H1 (cell line): Measurements from ENCODE around the gene SMAD7. TPM values are rescaled to one million over a fixed set of nuclear protein-coding genes. Genes with fewer than 3 reads are reported as not detected.

ENCODE experiments used
- CHD7 ChIP-seq: fragments of 300-600 bp; sonication (generic); IDR thresholded peaks from 2 replicates; pipeline ENCODE4 v1.7.1; 2012; ENCODE audit warnings: low read length, moderate library complexity, mild to moderate bottlenecking, inconsistent platforms; ENCODE audit not compliant: insufficient replicate concordance
- POU5F1 ChIP-seq: IDR thresholded peaks from 2 replicates; pipeline ENCODE4 v1.6.1; 2011; ENCODE audit warnings: low read depth, mild to moderate bottlenecking, low read length, moderate library complexity
- RBBP5 ChIP-seq: IDR thresholded peaks from 2 replicates; pipeline ENCODE4 v1.7.1; 2012; ENCODE audit warnings: low read depth, mild to moderate bottlenecking, inconsistent platforms, low read length, moderate library complexity, borderline replicate concordance
- RNF2 ChIP-seq: fragments of 200-900, 300-1000 bp; sonication (generic); IDR thresholded peaks from 2 replicates; pipeline ENCODE4 v1.7.1; 2016; ENCODE audit warnings: borderline replicate concordance, low read depth, mild to moderate bottlenecking, antibody characterized with exemption, low read length; ENCODE audit not compliant: poor library complexity, severe bottlenecking; ENCODE audit errors: missing control alignments
- SUZ12 ChIP-seq: fragments of 200-600 bp; sonication (generic); IDR thresholded peaks from 2 replicates; pipeline ENCODE4 v1.6.1; 2012; ENCODE audit warnings: mild to moderate bottlenecking, inconsistent platforms, low read length, moderate library complexity, mixed read lengths
- TAF7 ChIP-seq: optimal IDR thresholded peaks from 2 replicates; pipeline ENCODE3; 2011; ENCODE audit warnings: low read depth, mild to moderate bottlenecking, inconsistent platforms, low read length, moderate library complexity, borderline replicate concordance
- YY1 ChIP-seq: IDR thresholded peaks from 2 replicates; pipeline ENCODE4 v1.6.1; 2011; ENCODE audit warnings: low read depth, mild to moderate bottlenecking, low read length
- polyA plus RNA-seq, 7 experiments: library from polyadenylated mRNA; depleted of rRNA in 3 of 7; stranded (reverse) in 5 of 7; unstranded in 2 of 7; fragments of >200 nt in 5 of 7; fragments of 200-250 nt in 2 of 7; gene quantifications; 1 replicate in 5 of 7; 2 replicates in 1 of 7; 4 replicates in 1 of 7; pipeline versions ENCODE4 v1.2.1 to v1.2.3, GENCODE V29; 2011 to 2013; ENCODE audit warnings: missing spikeins in 2 of 7, mixed read lengths in 2 of 7
- total RNA-seq: library from RNA; stranded (reverse); fragmentation: NEBNext Ultra II Directional; extraction: Animal tissue kit (Norgen Biotek cat#: 25700); gene quantifications from 2 replicates; pipeline ENCODE4 v1.2.1, GENCODE V29; 2021
- TF ChIP-seq, protein P1 (sequence below): IDR thresholded peaks from 2 replicates; pipeline ENCODE4 v1.6.1; 2011; ENCODE audit warnings: low read length, improper control_type of control experiment

SMAD7 gene
- total and polyA plus RNA-seq, 2 of the 8 experiments (the other 6 are each of a cell fraction or from before 2014, with no cell fraction given), result 6.5 to 15.5 TPM

- TF ChIP-seq POU5F1 (no peak), RBBP5 (peak; percentile 57; the same call in 1 of the 2 replicates), SUZ12 (0 out of 2 replicates have a peak, but pooled peaks have one; percentile 15), TAF7 (peak; percentile 30), CHD7 (no peak), RNF2 (no peak), YY1 (no peak)
- TF ChIP-seq, protein P1, sequence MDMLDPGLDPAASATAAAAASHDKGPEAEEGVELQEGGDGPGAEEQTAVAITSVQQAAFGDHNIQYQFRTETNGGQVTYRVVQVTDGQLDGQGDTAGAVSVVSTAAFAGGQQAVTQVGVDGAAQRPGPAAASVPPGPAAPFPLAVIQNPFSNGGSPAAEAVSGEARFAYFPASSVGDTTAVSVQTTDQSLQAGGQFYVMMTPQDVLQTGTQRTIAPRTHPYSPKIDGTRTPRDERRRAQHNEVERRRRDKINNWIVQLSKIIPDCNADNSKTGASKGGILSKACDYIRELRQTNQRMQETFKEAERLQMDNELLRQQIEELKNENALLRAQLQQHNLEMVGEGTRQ, result no peak
These were observed 24.5 kb upstream of the SMAD7 start (continued) for GRCh38 chr18:48975120-48975816.
